Hepatic stellate cell (primary cell): ENCODE measurements around the gene PHF1.
A peak's percentile ranks its signal among the peaks of the same experiment; 100 is the strongest.
"Not testable (repeated sequence)": the region's sequence is repeated elsewhere in the genome, so short reads cannot be mapped to it uniquely, and the experiment has no call there.

Source experiments
- DNase-seq: peaks from one replicate; pipeline ENCODE4 v3.0.0; 2011; ENCODE audit warnings: low spot score

The PHF1 gene

DNA sequence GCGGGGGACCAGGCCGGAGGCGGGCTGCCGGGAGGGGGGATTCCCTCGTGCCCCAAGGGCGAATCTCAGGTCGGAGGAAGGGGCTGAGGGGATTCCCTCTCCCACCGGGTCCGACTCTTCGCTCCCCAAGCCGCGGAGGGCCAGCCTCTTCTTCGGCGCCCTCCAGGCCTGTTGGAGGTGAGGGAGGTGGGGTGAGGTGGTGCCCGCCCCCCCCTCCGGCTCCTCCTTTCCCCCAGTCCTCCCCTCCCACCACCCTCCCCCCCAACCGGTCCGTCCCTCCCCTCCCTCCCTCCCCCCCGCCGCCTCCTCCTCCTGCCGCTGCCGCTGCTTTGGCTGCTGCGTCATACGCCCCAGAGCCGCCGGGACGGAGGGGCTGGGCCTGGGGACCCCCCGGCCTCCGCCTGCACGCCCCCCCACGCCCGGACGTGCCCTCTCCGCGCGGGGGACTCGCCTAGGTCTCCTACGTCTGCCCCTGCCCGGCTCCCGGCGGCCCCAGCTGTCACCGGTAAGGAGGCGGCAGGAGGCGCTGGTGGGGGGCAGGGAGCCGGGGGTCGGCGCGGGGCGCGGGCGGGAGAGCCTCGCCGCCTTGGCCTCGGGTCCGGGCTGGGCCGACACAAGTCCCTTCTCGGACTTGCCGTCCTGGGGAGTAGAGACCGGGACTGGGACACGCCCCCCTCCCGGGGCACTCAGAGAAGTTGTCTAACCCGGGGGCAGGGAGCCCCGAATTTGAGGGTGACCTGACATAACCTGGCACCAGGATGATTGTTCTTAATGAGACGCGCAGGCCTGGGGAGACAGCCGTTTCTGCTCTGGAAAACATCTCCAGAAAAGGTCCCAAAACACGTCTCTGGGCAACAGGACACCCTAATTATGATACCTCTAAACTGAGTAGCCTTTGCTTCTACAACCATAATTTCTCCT, at the start of gene PHF1:
Gene PHF1, plus strand, starts transcription at position 304 of the 921 bp plus-strand sequence. CDS start 1,250 bp downstream, outside the sequence.
- peak; percentile 91 for DNase-seq

DNA sequence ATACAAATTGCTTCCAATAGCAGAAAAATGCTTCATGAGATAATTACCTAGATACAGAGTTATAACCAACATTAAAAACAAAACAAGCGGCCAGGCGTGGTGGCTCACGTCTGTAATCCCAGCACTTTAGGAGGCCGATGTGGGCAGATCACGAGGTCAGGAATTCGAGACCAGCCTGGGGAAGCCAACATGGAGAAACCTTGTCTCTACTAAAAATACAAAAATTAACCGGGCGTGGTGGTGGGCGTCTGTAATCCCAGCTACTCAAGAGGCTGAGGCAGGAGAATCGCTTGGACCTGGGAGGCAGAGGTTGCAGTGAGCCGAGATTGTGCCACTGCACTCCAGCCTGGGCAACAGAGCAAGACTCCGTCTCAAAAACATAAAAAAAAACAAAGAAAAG, 47.3 kb upstream of the PHF1 start:
- DNase-seq: not testable (repeated sequence)

DNA sequence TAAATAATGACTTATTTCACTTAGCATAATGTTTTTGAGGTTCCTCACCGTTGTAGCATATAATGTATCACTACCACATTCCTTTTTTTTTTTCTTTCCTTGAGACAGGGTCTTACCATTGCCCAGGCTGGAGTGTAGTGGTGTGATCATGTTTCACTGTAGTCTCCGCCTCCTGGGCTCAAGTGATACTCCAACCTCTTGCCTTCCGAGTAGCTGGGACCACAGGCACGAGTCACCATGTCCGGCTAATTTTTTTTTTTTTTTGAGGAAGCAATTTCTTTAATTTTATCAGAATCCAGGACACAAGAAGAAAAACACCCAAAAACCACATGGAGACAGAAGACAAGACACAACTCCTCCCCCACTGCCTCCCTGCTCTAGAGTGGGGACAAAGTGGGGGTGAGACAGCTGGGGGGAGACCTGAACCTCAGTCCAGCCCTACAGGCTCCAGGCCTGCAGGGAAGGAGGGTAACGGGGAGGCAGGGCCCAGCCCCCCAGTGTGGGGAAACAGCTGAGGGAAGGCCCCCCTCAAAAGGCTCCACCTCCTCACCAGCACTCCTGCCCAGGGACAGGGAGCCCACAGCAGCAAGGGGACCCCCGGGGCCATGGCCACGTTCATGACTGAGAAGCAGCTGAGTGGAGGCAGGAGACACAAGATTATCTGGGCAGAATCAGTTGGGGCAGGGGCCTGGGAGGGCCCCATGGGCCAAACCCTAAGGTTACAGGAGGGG, 46.2 kb upstream of the PHF1 start:
- DNase-seq: not testable (repeated sequence)

DNA sequence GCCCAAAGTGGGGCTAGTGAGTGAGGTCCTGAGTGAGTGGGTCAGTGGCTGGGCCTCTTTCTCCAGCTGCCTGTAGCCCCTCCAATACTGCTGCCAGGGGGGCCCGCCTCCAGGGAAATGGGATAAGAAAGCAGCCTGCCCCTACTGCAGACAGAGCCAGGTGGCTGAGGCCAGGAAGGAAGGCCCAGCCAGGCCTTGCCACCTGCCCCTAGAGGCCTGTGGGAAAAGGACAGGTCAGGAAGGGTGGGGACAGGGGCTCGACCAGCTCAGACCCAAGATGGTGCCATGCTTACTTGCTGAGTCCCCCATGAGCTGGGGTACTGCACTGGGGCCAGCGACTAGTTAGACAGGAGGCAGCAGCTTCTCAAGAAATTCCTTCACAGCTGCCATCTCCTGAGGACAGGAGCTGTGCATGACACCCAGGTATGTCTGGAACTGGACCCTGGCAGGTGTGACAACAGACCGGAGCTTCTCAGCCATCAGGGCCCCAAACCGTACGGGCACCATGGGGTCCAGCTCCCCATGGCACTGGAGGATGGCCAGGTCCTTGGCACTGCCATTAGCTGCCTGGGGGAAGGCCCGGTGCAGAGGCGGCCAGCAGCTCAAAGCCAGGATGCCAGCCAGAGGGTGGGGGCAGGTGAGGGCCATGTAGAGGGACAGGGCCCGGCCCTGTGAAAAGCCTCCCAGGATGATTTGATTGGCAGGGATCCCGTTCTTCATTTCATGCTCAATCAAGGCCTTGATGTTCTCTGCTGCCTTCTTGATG, 45.4 kb upstream of the PHF1 start:
- DNase-seq: not testable (repeated sequence)

DNA sequence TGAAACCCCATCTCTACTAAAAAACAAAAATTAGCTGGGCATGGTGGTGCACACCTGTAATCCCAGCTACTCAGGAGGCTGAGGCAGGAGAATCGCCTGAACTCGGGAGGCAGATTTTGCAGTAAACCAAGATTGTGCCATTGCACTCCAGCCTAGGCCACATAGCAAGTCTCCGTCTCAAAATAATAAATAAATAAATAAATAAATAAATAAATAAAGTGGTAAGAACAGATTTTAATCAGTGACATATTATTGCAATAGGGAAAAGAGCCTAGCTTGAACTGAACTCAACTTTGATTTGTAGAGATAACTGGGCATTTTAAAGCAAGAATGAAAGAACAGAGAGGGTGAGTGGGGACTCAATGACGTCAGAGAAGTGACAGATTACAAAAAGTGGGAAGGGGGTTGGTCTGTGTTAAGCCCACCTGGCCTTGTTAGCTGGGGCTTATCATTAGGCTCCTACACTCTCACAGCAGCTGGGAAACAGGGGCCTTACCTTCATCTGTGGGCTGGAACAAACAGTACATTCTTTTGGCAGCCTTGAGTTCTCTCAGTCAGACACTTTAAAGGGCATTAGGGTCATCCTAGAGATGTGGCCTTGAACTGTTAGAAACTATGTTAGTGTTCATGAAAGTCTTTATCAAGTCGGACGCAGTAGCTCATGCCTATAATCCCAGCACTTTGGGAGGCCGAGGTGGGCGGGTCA, 43.7 kb upstream of the PHF1 start:
- no peak for DNase-seq

DNA sequence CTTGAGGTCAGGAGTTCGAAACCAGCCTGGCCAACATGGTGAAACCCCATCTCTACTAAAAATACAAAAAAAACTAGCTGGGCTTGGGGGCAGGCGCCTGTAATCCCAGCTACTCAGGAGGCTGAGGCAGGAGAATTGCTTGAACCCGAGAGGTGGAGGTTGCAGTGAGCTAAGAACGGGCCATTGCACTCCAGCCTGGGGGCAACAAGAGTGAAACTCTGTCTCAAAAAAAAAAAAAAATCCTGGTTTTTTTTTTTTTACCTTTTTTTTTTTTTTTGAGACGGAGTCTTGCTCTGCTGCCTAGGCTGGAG, 43.1 kb upstream of the PHF1 start:
- DNase-seq: not testable (repeated sequence)

DNA sequence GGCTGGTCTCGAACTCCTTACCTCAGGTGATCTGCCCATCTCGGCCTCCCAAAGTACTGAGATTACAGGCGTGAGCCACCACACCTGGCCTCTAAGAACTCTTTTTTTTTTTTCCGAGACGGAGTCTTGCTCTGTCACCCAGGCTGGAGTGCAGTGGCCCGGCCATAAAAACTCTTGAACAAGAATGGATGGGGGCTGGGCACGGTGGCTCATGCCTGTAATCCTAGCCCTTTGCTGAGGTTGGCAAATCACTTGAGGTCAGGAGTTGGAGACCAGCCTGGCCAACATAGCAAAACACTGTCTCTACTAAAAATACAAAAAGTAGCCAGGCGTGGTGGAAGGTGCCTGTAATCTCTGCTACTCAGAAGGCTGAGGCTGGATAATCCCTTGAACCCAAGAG, 38.9 kb upstream of the PHF1 start:
- not testable (repeated sequence) for DNase-seq

DNA sequence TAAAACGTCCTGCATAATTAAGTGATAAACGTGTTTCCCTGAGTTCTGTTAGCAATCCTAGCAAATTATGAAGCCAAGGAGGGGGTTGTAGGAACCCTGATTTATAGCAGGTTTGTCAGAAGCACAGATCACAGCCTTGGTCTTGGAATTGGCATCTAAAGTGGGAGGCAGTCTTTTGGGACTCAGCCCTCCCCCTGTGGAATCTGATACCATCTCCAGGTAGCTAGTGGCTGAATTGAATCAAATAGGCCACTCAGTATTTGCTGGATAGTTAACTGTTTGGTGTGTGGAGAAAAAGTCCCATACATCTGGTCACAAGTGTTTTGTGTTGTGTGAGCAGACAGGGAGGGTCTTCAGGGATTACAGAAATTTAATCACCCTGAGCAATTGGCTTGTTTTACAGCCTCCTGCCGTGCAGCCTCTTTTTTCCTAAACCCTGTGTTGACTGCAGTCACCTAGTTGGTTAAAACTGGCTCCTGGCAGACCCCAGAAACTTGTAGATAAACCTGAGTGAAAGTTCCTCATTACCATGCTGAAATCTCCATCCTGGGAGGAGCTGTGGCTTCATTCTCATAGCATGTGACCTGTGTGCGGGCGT, 38.2 kb upstream of the PHF1 start:
- DNase-seq: no peak

DNA sequence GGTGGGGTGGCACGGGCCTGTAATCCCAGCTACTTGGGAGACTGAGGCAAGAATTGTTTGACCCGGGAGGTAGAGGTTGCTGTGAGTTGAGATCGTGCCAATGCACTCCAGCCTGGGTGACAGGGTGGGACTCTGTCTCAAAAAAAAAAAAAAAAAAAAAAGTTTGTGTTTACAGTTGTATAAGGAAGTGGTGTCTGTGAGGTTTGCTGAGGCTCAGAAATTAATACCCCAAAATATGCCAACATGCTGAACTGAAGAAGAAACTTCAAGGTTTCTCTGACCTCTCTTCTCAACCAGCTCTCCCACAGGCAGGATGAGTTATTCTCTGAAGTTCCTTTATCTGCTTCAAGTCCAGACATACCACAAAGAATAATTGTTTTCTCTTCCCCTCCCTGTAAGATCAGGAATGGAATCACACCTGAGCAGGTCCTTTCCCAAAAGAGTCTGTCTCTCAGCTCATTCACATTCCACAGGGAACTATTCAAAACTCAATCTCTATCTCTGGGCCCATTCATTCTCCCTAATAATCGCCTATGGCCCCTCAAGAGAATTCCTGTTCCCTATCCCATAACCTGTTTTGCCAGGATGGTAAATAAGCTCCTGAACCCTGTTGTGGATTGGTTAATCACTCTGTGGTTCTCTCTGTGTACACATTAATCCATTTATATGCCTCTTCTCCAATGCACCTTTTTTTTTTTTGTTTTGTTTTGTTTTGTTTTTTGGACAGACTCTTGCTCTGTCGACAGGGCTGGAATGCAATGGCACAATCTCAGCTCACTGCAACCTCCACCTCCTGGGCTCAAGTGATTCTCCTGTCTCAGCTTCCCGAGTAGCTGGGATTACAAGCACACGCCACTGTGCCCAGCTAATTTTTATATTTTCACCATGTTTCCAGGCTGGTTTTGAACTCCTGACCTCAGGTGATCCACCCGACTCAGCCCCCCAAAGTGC, 36.6 kb upstream of the PHF1 start:
- no peak for DNase-seq

DNA sequence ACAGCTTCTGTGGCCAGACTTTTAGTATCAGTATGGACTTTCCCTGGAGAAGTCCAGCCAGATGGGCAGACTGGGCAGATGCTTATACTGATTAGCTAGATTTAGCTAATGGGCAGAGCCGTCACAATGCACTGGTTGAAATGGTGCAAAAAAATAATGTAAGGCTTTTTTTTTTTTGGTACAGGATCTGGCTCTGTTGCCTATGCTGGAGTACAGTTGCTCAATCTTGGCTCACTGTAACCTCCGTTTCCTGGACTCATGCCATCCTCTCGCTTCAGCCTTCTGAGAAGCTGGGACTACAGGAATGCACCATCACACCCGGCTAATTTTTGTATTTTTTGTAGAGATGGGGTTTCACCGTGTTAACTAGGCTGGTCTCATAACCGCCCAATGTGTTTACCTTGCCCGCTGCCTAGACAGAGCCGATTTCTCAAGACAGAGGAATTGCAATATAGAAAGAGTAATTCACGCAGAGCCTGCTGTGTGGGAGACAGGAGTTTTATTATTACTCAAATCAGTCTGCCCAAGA, 35.6 kb upstream of the PHF1 start:
- no peak for DNase-seq

DNA sequence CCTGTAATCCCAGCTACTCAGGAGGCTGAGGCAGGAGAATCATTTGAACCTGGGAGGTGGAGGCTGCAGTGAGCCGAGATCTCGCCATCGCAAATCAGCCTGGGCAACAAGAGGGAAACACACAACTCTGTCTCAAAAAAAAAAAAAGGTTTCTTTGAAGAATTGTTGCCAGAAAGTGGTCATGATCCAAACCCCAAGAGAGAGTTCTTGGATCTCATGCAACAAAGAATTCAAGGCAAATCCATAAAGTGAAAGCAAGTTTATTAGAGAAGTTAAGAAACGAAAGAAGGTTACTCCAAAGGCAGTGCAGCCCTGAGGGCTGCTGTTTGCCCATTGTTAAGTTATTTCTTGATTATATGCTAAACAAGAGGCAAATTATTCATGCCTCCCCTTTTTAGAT, 33.6 kb upstream of the PHF1 start:
- DNase-seq: no peak

DNA sequence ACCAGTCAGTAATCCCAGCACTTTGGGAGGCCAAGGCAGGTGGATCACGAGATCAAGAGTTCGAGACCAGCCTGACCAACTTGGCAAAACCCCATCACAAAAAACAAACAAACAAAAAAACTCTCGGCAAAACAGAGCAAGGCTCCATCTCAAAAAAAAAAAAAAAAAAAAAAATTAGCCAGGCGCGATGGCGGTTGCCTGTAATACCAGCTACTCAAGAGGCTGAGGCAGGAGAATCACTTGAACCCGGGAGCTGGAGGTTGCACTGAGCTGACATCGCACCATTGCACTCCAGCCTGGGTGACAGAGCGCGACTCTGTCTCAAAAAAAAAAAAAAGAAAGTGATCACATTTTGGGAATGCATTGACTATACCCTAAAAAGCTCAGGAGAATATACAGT, 31.6 kb upstream of the PHF1 start:
- not testable (repeated sequence) for DNase-seq

DNA sequence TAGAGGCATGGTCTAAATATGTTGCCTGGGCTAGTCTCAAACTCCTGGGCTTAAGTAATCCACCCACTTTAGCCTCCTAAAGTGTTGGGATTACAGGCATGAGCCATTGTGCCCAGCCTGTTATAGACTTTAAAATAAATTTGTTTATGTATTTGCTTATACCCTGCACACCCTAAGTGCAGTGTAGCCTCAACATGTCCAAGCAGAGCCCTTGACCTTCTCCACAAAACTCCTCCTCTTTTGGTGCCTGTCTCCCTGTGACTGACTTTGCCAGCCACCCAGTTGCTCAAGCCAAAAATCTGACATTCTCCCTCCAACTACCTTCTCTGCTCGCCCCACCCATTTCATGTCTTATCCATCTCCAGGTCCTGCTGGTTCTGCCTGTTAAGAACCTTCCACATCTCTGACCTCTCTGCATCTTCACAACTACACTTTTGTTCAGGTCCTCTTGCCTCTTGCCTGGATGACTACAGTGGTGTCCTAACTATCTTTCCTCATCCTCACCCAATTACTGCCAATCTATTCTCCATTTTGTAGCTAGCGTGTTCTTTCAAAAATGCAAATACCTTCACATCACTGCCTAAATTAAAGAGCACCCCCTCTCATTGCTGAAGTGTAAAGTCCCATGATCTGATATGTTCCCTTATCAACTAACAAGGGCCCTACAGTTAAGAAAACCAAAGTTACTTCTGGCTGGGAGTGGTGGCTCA, 30.4 kb upstream of the PHF1 start:
- no peak for DNase-seq

DNA sequence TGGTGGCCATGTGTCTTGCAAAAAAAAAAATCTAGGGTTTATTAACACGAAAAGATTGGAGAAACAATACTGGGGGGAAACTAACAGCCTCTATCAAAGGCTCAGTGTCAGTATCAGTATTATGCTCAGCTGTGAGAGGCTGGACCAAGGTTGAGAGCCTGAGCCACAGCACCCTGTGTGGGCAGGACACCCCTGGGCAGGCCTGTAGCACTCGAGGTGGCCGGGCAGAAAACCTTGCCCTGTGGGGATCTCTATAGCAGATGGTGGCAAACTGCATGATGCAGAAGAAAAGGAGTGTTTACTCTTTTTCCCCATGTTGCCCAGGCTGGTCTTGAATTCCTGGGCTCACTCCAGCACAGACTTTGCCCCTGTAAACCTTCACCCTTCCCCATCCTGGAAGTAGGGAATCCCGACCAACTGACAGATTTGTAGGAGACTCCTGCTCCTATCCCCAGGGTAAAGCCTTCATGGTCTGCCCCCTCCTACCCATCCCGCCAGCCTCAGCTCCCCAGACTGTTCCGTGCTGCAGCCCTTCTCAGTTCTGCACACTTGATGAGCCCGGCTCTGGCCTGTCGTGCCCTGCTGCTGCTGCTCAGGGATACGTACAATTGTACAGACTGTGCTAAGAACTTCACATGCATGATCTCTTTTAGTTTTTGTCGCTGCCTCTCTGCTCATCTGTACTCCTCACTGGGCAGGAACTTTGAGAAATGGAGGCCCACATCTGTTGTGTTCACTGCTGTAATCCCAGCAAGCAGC, 27.2 kb upstream of the PHF1 start:
- no peak for DNase-seq

DNA sequence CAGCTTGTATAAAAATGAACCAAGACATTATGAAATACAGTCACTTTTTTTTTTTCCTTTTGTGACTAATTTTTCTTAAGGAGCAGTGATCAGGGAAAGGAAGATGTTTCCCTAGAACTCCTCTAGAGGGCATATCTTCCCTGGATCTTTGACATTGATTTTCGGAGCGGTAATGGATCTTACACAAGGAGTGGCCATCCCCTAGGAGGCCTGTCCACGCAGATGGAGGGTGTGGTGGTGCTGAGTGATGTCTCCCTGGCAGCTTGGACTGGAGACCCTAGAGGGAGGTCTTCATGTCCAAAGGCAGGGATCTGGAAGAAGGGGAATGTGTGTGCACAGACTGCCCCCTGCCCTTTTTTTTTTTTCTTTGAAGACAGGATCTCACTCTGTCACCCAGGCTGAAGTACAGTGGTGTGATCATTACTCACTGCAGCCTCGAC, 26.2 kb upstream of the PHF1 start:
- peak; percentile 77 for DNase-seq

DNA sequence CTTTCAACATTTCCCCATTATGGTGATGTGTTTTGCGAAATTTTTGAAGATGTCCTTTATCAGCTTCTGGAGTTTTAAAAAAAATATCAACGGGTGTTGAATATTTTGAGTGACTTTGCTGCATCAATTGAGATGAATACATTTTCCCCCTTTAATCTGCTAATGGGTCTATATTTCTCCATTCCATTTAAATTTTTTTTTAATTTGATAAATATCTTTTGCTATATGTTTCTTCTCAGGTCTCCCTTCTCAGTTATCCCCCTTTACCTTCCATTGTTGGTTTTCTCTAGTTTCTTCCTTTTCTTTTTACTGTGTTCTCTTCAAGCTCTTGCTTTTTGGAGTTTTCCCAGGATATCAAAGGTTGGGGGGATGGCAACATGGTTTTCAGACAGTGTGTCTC, 20.6 kb upstream of the PHF1 start:
- no peak for DNase-seq

DNA sequence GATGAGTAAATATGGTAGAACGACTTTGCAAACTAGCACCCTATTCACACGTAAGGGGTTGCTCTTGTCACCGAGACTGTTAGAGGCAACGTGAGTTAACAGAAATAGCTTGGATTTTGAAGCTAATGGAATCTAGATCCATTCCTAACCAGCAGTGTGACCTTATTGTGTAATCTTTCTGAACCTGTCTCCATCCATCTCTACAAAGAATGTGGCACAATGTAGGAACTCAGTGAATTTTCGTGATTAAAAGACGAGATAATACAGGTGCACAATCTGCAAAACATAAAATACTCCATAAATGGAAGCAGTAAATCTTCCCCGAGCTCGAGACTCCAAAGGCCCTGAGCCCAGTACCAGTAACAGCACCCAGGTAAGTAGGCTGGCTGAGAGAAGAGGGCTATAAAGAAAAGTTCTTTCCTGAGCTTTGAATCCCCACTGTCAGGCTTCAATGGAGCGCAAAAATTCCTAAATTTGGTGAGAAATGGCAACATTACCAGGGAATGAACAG, 20.0 kb upstream of the PHF1 start:
- no peak for DNase-seq

DNA sequence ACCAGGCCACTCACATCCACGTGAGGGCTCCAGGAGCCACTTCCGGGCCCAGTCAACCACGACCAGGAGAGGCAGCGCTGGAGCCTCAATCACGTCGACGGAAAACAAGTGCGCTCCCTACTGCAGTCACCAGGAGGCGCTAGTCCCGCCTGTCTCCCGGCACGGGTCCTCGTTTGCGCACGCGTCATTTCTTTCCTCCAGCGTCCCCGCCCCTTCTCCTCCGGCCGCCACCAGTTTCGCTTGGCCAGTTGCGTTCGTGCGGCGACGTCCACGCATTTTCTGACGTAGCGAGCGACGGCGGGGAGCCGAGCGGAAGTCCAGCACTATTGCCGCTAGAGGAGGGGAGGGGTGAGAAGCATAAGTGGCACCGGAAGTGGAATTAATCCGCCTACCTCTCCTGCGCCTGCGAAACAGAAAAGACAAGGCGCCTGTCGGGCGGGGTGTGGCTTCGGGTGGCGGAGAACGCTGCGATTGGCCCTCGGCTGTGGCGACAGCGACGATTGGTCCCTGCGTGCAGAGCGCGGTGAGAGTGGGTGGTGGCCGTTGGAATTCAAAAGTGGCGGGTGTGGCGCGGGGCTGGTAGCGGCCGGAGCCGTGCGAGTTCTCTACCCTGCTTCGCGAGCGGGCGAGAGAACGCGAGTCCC, 19.4 kb upstream of the PHF1 start, which contains the start of gene KIFC1:
Gene KIFC1, plus strand, starts transcription at position 546 of the 644 bp plus-strand sequence. CDS start 163 bp downstream, outside the sequence.
- DNase-seq: peak; percentile 99
